ENCODE data around the gene MIDN.
"Not testable (repeated sequence)": the region's sequence is repeated elsewhere in the genome, so short reads cannot be mapped to it uniquely, and the experiment has no call there.

The MIDN gene

DNA sequence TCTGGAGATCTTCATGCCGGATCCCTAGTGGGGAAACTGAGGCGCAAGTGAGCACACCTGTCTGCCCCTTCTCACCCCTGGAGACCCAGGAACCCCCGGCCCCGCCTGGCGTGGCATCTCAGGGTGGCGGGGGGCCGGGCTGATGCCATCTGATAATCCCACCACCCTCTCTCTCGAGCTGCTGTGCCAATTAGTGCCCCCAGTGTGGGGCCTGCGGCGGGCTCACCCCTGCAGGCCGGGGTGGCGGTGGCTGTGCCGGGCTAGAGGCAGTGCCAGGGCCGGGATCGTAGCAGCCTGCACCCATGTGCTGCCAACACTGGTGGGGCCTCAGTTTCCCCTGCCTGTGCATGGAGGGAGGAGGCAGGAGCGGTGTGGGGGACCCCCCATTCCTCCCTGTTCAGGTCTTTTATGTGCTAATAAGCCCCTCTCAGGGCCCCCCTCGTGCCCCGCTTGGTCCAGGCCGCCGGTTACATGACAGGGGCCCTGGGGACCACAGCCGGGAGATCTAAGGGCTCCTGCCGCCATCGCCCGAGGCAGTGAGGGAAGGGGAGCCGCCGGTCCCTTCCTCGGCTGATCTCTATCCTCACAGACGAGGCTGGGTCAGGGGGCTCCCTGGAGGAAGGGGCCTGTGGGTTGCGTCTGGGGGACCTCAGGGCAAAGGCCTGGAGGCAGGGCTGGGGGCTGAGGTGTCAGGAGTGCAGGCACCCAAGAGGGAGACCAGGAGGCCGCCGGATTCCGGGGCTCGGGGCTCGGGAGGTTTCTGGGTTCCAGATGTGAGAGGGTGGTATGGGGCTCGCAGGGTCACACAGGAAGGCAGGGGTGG, 45.6 kb downstream of the MIDN start:
- no peak for DNase-seq (ENCODE audit: low read depth in 3 of 3)

DNA sequence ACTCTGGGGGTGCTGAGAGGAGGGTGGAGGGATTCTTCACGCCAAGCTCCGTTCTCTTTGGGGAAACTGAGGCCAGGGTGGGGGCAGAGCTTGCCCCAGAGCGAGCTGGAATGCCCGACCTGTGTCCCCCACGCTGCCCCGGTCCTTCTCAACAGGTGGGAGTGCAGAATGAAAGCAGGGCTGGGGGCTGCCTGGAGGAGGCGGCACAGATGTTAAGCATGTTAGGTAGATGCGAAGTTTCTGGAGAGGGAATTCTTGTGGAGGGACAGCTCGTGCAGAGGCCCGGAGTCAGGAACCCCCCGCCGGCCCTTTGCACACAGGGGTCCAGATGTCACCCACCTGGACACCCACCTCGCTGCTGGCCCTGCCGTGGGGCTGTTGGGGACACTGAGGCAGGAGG, 46.3 kb downstream of the MIDN start:
- DNase-seq (ENCODE audit: low read depth in 3 of 3): no peak

DNA sequence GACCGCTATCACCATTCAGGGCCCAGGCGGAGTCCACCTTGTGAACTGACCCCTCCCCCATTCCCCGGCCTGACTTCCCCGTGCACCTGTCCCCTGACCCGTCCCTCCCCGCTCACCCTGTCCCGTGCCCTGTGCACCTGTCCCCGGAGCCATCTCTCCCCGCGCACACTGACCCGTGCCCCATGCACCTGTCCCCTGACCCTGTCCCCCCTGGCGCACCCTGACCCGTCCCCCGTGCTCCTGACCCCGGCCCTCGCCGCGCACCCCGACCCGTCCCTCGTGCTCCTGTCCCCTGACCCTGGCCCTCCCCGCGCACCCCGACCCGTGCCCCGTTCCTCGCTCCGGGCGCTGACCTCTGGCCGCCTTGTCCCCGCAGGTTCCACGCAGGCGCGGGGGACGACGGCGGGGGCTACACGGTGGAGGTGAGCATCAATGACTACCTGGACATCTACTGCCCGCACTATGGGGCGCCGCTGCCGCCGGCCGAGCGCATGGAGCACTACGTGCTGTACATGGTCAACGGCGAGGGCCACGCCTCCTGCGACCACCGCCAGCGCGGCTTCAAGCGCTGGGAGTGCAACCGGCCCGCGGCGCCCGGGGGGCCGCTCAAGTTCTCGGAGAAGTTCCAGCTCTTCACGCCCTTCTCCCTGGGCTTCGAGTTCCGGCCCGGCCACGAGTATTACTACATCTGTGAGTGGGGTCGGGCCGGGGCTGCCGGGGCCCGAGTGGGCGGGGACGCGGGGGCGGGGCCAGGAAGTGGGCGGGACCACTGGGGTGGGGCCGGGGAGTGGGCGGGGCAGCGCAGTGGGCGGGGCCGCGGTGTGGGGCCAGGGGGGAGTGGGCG, 47.0 kb downstream of the MIDN start:
- DNase-seq (ENCODE audit: low read depth in 3 of 3): peak in 1 of 3 experiments; percentile 32

DNA sequence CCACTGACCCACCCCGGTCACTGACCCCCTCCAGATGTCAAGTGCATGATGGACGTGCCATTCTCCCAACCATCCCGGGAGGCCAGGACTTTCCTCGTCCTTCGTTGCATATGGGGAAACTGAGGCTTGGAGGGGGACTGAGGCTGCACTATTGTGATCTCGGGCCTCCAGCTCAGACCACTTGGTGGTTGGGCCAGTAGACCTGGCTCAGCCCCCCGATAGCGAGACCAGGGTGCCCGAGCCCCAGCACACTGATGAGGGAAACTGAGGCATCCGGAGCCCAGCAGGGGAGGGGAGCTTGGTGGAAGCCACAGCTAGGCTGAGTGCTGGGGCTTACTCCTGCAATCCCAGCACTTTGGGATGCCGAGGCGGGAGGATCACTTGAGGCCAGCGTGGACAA, 47.7 kb downstream of the MIDN start:
- DNase-seq (ENCODE audit: low read depth in 3 of 3): no peak

DNA sequence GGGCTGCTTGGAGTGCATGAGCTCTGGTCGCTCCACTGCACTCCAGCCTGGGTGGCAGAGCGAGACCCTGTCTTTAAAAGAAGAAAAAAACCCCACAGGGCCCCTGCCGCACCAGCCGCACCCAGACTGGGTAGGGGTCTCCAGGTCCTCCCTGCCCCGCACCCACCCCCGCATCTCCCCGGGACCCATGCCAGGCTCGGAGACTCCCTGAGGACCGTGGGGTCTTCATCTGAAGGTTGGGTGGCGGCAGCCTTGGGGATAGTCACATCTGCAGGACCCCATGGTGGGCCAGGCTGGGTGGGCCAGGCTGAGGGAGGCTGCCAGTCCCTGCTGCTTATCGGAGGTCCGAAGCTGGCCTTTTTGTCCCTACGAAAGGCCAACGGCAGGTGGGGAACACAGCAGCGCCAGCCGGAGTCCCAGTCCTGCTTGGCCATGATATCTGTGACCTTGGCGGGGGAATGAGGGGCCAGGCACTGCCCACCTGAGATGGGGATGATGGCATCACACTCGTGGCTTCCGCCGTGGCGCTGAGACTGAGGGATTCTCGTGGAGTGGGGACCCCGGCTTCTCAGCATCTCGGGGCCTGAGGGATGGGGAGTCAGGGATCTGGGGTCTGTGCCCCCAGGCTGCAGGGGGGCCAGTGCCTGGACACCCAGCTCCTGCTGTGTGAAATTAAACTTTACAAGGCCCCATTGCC, 48.3 kb downstream of the MIDN start:
- no peak for DNase-seq (ENCODE audit: low read depth in 3 of 3)

DNA sequence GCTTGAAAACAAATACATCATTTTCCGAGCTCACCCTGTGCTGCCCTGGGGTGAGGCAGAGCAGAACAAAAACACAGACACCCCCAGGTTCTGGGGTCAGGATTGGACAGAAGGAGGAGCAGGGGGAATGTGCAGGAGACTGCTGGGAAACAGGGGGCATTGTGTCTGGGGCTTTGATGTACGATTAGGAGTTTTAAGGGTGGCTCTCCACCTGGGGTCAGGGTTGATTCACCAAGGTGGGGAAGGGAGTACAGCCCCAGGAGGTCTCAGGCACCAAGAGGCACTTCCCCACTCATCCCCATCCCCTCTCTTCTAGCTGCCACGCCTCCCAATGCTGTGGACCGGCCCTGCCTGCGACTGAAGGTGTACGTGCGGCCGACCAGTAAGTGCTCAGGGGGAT, 49.9 kb downstream of the MIDN start:
- no peak for DNase-seq (ENCODE audit: low read depth in 3 of 3)

DNA sequence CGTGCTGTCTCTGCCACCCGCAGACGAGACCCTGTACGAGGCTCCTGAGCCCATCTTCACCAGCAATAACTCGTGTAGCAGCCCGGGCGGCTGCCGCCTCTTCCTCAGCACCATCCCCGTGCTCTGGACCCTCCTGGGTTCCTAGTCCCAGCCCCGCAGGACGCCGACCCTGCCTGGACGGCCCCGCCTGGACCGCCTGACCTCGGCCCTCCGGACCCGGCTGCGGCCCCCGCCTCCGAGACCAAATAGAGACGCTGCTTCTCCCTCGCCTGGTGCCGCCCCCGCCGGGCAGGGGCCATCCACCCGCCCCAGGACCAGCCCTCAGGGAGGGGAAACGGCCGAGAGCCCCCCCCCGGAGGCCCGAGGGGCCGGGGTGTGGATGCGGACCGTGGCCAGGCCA, 51.4 kb downstream of the MIDN start:
- no peak for DNase-seq (ENCODE audit: low read depth in 3 of 3)

DNA sequence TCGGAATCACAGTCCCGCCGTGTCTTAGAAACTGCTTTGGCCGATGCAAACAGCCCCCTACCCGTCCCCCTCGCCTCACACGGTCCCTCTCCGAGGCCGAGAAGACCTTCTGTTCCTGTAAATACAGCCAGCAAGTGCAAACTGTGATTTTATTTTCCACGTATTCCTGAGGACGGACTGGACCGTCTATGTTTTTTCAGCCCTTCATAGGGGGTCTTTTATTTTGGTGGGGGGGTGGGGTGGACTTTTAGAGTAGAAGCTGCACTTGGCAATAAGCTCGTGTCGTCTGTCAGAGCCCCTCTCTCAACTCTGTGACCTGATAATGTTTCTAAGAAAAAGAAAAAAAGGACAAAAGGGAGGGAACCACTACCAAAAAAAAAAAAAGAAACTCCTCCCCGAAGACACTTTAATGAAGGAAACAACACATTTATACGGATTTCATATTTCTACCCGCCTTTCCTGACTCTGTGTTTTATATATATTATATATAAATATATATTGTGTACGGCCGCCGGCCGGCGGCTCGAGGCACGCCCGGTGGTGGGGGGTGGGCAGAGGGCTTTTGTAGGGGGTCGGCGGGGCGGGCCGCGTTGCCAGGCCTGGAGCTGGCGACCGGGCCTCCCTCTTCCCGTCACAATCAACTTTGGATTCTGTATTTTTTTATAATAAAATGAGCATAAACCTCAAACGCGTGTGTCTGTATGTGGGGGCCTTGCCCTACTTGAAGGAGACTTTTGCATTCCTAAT, 52.5 kb downstream of the MIDN start:
- DNase-seq (ENCODE audit: low read depth in 3 of 3): no peak

DNA sequence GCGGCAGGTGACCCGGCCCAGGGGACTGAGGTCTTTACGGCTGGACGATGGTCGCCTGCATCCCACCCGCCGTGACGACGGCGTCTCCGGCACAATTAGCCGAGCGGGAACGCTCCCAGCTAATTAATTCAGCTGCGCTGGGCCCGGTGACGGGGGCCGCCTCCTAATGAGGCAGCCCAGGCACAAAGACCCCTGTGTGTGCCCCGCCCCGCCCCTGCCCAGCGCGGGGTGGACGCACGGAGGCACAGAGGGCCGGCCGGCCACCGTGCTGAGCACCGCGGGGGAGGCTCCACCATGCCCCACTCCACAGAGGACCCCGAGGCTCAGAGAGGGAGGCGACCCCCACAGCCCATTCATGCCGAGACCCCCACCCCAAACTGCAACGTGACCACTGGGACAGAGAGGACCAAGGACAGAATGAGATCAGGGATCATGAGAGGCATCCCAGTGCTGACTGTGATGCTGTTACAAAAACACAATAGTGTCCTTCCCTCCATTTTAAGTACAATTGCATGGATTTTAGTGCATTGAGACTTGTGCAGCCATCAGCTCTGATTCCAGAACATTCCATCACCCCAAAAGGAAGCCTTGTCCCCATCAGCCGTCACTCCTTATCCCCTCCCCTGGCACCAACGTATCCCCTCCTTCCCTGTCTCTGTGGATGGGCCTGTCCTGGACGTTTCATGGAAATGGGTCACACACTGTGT, 54.3 kb downstream of the MIDN start:
- no peak for DNase-seq (ENCODE audit: low read depth in 3 of 3)

DNA sequence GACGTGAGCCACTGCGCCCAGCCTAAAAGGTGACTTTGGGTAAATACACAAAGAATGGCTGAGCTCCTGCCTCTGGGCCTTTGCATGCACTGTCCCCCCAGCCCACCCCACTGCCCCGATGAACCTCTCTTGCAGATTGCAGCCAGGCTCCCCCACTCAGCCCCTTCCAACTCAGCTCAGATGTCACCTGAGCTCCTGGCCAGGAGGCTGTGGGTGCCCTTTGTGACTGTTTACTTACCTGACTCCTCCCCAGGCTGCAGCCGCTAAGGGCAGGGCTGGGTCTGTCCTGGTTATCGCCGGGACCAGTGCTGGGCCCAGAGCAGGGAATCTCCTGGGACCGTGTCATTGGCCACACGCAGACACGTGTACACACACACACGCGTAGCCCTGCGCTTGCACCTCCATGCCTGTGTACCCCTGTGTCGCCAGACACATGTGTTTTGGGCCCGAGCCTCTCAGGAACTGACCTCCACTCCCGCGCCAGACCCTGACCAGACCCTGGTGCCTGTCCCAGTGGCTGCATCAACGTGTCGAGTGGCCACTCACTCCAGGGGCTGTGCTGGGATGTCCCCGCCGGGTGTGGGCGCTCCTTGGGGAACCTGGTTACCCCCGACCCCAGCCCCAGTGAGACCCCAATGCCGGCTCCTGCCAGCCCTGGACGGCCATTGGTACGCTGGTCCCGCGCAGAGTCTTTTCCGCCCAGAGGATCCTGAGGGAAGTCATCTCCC, 56.0 kb downstream of the MIDN start:
- DNase-seq (ENCODE audit: low read depth in 3 of 3): no peak

DNA sequence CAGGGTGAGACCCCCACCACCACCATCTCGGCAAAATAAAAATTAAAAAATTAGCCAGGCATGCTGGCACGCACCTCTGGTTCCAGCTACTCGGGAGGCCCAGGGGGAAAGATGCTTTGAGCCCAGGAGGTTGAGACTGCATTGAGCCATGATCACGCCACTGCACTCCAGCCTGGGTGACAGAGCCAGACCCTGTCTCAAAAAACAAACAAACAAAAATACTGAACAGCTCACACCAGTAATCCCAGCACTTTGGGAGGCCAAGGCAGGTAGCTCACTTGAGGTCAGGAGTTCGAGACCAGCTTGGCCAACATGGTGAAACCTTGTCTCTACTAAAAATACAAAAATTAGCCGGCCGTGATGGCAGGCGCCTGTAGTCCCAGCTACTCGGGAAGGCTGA, 57.0 kb downstream of the MIDN start:
- DNase-seq (ENCODE audit: low read depth in 3 of 3): not testable (repeated sequence)

DNA sequence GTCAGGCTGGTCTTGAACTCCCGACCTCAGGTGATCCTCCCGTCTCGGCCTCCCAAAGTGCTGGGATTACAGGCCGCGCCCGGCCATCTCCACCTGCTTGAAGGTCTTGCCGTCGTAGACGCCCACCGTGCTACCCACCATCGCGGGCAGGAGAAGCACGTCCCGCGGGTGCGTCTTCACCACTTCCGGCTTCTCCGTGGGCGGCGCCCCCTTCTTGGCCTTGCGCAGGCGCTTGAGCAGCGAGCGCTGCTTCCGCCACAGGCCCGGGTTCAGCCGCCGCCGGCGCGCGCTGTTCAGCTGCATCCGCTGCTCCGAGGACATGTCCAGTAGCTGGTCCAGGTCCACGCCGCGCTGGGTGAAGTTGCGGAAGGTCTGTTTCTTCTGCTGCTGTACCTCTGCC, 58.9 kb downstream of the MIDN start:
- DNase-seq (ENCODE audit: low read depth in 3 of 3): no peak

DNA sequence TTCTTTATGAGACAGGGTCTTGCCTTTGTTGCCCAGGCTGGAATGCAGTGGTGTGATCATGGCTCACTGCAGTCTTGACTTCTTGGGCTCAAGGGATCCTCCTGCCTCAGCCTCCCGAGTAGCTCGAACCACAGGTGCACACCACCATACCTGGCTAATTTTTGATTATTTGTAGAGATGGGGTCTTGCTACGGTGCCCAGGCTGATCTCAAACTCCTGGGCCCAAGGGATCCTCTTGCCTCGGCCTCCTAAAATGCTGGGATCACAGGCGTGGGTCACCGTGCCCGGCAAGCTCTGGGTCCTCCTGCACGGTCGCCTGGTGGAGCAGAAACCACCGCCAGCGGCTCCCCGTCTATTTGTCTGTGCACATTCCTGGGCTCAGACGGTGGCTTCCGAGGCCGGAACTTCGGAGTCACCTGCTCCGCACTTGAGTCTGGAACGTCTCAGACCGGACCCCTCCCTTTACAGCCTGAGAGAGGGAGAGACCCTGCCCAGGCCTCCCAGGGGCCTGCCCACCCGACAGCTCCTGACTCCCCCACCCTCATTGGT, 59.4 kb downstream of the MIDN start:
- no peak for DNase-seq (ENCODE audit: low read depth in 3 of 3)

DNA sequence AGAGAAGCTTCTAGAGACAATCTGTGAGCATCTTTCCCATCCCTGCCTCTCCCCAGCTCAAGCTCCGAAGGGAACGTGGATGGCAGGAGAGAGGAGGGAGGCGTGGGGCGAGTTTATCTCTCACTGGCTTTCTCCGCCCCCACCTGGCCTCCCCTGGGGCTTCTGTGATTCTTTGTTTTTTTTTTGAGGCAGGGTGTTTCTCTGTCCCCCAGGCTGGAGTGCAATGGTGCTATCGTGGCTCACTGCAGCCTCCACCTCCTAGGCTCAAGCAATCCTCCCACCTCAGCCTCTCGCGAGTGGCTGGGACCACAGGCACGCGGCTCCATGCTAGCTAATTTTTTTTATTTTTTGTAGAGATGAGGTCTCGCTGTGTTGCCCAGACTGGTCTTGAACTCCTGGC, 60.3 kb downstream of the MIDN start:
- no peak for DNase-seq (ENCODE audit: low read depth in 3 of 3)

Measured in stimulated activated CD4-positive, alpha-beta T cell treated with anti-CD3 and anti-CD28 coated beads, TNF-alpha, amount 100 ng/mL, for 4 hours (primary cell).